Mesothelial cell of epicardium (in vitro differentiated cells): ENCODE measurements around the gene E2F1. TPM values are rescaled to one million over a fixed set of nuclear protein-coding genes. Genes with fewer than 3 reads are reported as not detected.

Experiments
- DNase-seq, 2 experiments: peaks; one replicate each; pipeline ENCODE4 v3.0.0; 2021; ENCODE audit warnings: low spot score in 2 of 2; ENCODE audit not compliant: unreplicated experiment in 2 of 2
- H3K27ac Mint-ChIP-seq: 2 replicates; pipeline ENCODE4 v1.8.0; 2021; ENCODE audit warnings: mixed read lengths
- H3K27me3 Mint-ChIP-seq: 2 replicates; pipeline ENCODE4 v1.8.0; 2021; ENCODE audit warnings: low read depth, mixed read lengths
- H3K36me3 Mint-ChIP-seq: 2 replicates; pipeline ENCODE4 v1.8.0; 2021; ENCODE audit warnings: mixed read lengths
- H3K4me1 Mint-ChIP-seq: 2 replicates; pipeline ENCODE4 v1.8.0; 2021; ENCODE audit warnings: mixed read lengths
- H3K4me3 Mint-ChIP-seq: 2 replicates; pipeline ENCODE4 v1.8.0; 2021; ENCODE audit warnings: mild to moderate bottlenecking, moderate library complexity, mixed read lengths
- H3K9me3 Mint-ChIP-seq: 2 replicates; pipeline ENCODE4 v1.8.0; 2021; ENCODE audit warnings: mixed read lengths
- total RNA-seq: library from RNA; stranded (reverse); gene quantifications from 3 replicates; pipeline ENCODE4 v1.2.1, GENCODE V29; 2021
- TF ChIP-seq, protein P1 (sequence below): fragments of 200-600 bp; sonication (generic); IDR thresholded peaks from one replicate; pipeline ENCODE4 v1.5.0; 2021; ENCODE audit warnings: antibody characterized with exemption; ENCODE audit not compliant: unreplicated experiment

E2F1 gene
- total RNA-seq, 1 donor from 2014 or later, result 16.7 TPM

DNA sequence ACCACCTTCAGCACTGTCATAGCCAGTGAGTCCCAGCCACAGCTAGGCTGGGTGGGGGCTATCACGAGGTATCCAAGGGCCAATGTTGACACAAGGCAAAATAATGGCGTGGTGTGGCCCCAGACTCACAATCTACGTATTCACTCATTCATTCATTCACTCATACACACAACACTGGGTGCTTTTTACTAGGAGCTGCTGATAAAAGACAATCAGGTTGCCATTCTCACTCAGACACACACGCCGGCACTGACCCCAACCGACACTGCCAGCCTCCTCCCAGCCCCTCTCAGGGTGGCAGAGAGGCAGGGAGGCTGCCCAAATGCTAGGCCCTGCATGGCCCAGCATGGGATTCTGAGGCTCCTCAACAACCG, 25.5 kb downstream of the E2F1 start:
- TF ChIP-seq, protein P1, sequence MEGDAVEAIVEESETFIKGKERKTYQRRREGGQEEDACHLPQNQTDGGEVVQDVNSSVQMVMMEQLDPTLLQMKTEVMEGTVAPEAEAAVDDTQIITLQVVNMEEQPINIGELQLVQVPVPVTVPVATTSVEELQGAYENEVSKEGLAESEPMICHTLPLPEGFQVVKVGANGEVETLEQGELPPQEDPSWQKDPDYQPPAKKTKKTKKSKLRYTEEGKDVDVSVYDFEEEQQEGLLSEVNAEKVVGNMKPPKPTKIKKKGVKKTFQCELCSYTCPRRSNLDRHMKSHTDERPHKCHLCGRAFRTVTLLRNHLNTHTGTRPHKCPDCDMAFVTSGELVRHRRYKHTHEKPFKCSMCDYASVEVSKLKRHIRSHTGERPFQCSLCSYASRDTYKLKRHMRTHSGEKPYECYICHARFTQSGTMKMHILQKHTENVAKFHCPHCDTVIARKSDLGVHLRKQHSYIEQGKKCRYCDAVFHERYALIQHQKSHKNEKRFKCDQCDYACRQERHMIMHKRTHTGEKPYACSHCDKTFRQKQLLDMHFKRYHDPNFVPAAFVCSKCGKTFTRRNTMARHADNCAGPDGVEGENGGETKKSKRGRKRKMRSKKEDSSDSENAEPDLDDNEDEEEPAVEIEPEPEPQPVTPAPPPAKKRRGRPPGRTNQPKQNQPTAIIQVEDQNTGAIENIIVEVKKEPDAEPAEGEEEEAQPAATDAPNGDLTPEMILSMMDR, result no peak
- no peak overlapping the region for H3K4me3 Mint-ChIP-seq
- H3K27ac Mint-ChIP-seq, result no peak overlapping the region

DNA sequence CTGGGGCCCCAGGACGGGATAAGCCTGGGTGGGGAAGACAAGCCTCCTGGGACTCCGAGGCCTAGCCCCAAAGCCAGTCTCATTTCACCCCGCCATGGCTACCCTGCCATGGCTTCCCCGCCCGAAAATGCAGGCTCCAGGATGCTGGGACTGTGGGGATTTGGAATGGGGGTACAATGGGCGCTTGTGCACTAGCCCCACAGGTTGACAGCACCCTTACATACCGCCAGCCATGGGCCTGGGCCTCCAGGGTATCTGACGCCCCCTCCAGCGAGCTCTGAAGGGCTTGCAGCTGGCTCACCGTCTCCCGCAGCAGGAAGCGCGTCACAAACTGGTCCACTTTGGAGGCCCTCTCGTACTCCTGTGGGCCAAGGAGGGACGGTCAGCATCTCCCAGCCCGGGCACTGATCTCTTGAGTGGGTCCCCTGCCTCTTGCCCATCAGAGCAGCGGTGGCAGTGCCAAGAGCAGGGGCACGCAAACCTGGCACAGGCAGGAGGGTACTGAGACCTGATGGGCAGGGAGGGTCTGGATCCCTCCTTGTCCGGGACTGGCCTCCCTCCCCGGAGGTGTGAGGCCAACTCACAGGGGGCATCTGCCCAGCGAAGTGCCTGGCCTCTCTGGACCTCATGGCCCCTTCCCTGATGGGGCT, 26.0 kb downstream of the E2F1 start:
- H3K4me1 Mint-ChIP-seq, result peaks cover 18% of the 10 kb centered on the region
- no peak overlapping the region for H3K27ac Mint-ChIP-seq
- H3K27me3 Mint-ChIP-seq, result no peaks in the 10 kb centered on the region
- H3K9me3 Mint-ChIP-seq, result no peaks in the 10 kb centered on the region
- no peak for DNase-seq
- no peak overlapping the region for H3K4me3 Mint-ChIP-seq
- peaks cover 2% of the 10 kb centered on the region for H3K36me3 Mint-ChIP-seq
- TF ChIP-seq, protein P1, result no peak

More for the DNA sequence above, 25.5 kb downstream of the E2F1 start:
- DNase-seq, result no peak
- Mint-ChIP-seq H3K27me3 (no peaks in the 10 kb centered on the region), H3K9me3 (no peaks in the 10 kb centered on the region), H3K4me1 (peaks cover 15% of the 10 kb centered on the region), H3K36me3 (peaks cover 2% of the 10 kb centered on the region)

DNA sequence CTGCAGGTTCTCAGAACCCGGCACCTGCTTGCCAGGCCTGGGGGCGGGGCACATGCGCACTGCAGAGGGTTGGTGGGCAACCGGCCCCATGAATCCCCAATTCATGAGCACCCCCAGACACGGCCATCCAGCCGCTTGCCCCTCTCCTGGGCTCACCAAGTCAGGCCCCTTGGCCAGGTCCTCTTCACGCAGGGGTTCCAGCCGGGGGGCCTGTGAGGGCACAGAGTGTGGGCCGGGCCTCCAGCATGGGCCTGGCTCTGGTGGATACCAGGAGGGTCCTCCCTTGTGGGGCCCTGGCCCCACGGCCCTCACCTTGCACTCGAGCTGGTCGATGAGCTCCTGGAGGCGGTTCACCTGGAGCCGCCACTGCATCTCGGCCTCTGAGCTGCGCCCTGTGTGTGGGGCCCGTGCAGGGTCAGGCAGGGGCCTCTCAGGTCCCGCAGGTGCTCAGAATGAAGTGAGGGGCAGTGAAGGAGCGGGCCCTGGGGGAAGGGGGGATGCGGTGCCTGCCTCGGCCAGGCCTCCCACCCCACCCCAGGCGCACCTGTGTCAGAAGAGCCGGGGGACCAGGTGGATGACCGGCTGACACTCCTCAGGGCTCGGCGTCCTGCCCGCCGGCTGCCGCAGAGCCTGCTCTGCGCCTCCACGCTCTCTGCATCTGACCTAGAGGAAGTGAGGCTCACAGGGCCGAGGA, 26.7 kb downstream of the E2F1 start:
- TF ChIP-seq, protein P1, result no peak
- Mint-ChIP-seq H3K4me3 (no peak overlapping the region), H3K4me1 (peaks cover 19% of the 10 kb centered on the region), H3K36me3 (peaks cover 2% of the 10 kb centered on the region), H3K9me3 (no peaks in the 10 kb centered on the region), H3K27me3 (no peaks in the 10 kb centered on the region), H3K27ac (no peak overlapping the region)
- DNase-seq, result no peak

DNA sequence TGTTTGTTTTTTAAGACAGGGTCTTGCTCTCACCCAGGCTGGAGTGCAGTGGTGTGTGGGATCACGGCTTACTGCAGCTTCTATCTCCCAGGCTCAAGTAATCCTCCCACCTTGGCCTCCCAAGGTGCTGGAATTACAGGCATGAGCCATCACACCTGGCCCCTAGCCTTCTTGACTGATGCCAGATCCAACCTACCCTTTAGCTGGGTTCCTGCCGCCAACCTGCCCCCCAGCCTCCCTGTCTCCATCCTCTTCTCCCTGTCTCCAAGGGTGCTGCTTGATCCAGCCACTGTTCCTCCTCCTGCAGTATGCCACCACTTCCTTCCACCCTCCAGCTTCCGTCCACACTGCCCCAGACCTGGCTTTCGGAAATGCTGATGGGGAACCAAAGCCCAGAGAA, 27.3 kb downstream of the E2F1 start:
- H3K4me1 Mint-ChIP-seq, result peaks cover 22% of the 10 kb centered on the region
- H3K9me3 Mint-ChIP-seq, result no peaks in the 10 kb centered on the region
- no peaks in the 10 kb centered on the region for H3K27me3 Mint-ChIP-seq
- H3K36me3 Mint-ChIP-seq, result peaks cover 2% of the 10 kb centered on the region
- H3K4me3 Mint-ChIP-seq, result no peak overlapping the region
- no peak for DNase-seq
- H3K27ac Mint-ChIP-seq, result no peak overlapping the region
- TF ChIP-seq, protein P1, result no peak

DNA sequence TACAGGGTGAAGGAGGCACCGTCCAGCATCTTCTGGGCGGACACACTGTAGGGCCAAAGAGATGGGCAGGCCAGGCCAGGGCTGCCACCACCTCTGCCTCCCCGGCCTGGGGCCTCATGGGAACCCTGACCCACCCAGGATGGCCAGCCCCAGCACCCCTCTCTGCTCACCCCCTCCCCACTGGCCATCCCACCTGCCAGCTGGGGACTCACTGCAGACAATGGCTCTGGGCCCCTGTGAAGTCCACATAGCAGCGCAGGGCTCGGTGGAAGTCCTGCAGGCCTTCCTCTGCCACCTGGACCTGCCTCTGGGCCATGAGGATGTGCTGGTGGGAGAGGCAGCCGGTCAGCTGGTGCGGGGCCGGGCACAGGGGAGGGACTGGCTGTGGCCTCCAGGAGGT, 27.7 kb downstream of the E2F1 start:
- DNase-seq, result no peak
- Mint-ChIP-seq H3K4me3 (no peak overlapping the region), H3K4me1 (peaks cover 26% of the 10 kb centered on the region), H3K27ac (no peak overlapping the region), H3K36me3 (peaks cover 2% of the 10 kb centered on the region), H3K27me3 (no peaks in the 10 kb centered on the region), H3K9me3 (no peaks in the 10 kb centered on the region)
- TF ChIP-seq, protein P1, result no peak
